Neutrophil (primary cell): ENCODE results near the gene PATZ1.

ENCODE experiments used
- H3K27ac ChIP-seq: fragments of 200-600 bp; sonication (generic); 2 replicates; pipeline ENCODE4 v1.5.1; 2016; ENCODE audit warnings: mild to moderate bottlenecking, moderate library complexity
- H3K27me3 ChIP-seq: fragments of 200-600 bp; sonication (generic); 2 replicates; pipeline ENCODE4 v1.6.0; 2016; ENCODE audit warnings: mild to moderate bottlenecking
- H3K36me3 ChIP-seq: fragments of 200-600 bp; sonication (generic); 2 replicates; pipeline ENCODE4 v1.5.1; 2017
- H3K4me1 ChIP-seq, 2 experiments: fragments of 200-600 bp in 1 of 2; sonication (generic) in 1 of 2; 1 replicate in 1 of 2; 2 replicates in 1 of 2; pipeline versions ENCODE4 v1.5.1 to v1.6.1; 2013 to 2016; ENCODE audit warnings: low read depth in 1 of 2, low read length in 1 of 2, mild to moderate bottlenecking in 1 of 2, moderate library complexity in 1 of 2; ENCODE audit not compliant: control insufficient read depth in 1 of 2, insufficient read depth in 1 of 2
- H3K4me3 ChIP-seq, 2 experiments: fragments of 200-600 bp in 1 of 2; sonication (generic) in 1 of 2; 1 replicate in 1 of 2; 2 replicates in 1 of 2; pipeline ENCODE4 v1.5.1; 2013 to 2016; ENCODE audit warnings: low read depth in 1 of 2, low read length in 1 of 2, mild to moderate bottlenecking in 1 of 2, moderate library complexity in 1 of 2
- H3K9me3 ChIP-seq: fragments of 200-600 bp; sonication (generic); 2 replicates; pipeline ENCODE4 v1.5.1; 2016
- TF ChIP-seq, protein P1 (sequence below): fragments of 200-600 bp; sonication (generic); IDR thresholded peaks from 2 replicates; pipeline ENCODE4 v1.5.1; 2016; ENCODE audit warnings: antibody characterized with exemption

The PATZ1 gene

DNA sequence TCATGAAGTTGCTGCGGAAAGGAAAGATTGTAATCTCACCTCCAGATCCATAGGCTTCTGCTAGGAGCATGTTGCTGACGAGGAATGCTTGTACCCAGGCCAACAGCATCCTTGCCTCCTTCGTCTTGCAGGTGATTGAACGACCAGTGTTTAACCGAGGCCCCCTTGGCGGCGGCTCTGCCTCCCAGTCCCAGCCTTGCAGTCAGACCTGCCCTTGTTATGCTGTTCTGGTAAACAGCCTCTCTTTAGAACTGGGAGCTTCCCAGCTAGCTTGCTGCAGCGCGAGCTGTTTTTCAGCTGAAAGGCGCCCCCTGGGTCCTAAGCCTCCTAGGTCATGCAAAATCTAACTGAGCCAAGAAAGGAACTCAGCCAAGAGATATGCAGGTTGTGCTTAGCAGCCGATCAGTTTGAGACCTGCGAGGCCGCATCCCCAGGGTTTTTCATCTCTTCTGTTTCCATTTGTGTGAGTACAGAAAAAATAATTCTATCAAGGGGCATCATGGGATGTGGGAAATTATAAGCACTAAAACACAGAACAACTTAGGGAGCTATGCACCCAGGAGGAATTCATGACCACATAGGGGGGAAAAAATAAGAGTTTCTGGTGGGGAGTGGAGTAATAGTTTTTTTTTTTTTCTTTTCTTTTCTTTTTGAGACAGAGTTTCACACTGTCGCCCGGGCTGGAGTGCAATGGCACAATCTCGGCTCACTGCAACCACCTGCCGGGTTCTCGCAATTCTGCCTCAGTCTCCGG is 53.7 kb downstream of the PATZ1 start, which contains the start of gene PIK3IP1:
Gene PIK3IP1 (minus strand): TSS at position 253 of the 754 bp plus-strand sequence. CDS start 144 bp downstream, at position 109.
- Histone ChIP-seq H3K36me3 (no peaks in the 10 kb centered on the region), H3K27ac (peak within 1 kb of the TSS; percentile 99), H3K4me3 (peak within 1 kb of the TSS; percentile 36 to 87), H3K27me3 (peaks cover 43% of the 10 kb centered on the region), H3K9me3 (no peaks in the 10 kb centered on the region), H3K4me1 (peaks cover 49 to 50% of the 10 kb centered on the region in 2 experiments)
- TF ChIP-seq, protein P1, sequence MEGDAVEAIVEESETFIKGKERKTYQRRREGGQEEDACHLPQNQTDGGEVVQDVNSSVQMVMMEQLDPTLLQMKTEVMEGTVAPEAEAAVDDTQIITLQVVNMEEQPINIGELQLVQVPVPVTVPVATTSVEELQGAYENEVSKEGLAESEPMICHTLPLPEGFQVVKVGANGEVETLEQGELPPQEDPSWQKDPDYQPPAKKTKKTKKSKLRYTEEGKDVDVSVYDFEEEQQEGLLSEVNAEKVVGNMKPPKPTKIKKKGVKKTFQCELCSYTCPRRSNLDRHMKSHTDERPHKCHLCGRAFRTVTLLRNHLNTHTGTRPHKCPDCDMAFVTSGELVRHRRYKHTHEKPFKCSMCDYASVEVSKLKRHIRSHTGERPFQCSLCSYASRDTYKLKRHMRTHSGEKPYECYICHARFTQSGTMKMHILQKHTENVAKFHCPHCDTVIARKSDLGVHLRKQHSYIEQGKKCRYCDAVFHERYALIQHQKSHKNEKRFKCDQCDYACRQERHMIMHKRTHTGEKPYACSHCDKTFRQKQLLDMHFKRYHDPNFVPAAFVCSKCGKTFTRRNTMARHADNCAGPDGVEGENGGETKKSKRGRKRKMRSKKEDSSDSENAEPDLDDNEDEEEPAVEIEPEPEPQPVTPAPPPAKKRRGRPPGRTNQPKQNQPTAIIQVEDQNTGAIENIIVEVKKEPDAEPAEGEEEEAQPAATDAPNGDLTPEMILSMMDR, result no peak

DNA sequence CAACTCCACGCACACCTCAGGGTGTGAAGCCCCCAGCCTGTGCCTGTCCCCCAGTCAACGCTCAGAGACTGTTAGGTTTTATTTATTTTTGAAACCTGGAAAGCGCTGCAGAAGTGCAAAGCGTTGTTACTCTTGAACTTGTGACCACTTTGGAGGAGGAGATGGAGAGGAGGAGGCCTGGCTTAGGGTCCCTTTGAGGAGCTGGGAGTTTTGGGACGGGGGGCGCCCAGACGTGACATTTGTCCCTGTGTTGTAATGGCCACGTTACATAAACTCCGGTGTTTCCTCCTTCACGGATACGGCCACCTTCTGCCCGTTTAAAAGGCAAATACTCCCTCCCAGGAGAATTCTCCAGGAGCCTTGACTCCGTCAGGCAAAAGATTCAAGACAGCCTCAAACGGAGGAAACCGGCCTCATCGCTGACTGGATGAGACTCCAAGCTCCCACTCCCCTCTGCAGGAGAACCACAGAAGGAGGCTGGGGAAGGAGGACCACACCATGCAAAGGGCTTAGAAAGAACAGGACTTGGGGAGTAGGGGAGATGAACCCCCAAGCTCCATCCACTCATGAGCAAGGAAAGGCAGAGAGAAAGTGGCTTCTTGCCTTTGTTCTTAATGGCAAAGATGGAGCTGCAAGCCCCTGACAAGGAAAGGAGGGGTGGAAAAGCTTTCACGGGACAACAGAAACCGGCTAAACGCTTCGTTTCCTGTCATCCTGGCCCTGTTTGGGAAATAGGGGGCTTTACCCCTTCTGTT is 54.5 kb downstream of the PATZ1 start:
- Histone ChIP-seq H3K4me3 (peak overlapping the region; percentile 36 to 87), H3K27ac (peak overlapping the region; percentile 99), H3K27me3 (peaks cover 43% of the 10 kb centered on the region), H3K36me3 (no peaks in the 10 kb centered on the region), H3K4me1 (peaks cover 50% of the 10 kb centered on the region in 2 experiments), H3K9me3 (no peaks in the 10 kb centered on the region)
- TF ChIP-seq, protein P1, result no peak

DNA sequence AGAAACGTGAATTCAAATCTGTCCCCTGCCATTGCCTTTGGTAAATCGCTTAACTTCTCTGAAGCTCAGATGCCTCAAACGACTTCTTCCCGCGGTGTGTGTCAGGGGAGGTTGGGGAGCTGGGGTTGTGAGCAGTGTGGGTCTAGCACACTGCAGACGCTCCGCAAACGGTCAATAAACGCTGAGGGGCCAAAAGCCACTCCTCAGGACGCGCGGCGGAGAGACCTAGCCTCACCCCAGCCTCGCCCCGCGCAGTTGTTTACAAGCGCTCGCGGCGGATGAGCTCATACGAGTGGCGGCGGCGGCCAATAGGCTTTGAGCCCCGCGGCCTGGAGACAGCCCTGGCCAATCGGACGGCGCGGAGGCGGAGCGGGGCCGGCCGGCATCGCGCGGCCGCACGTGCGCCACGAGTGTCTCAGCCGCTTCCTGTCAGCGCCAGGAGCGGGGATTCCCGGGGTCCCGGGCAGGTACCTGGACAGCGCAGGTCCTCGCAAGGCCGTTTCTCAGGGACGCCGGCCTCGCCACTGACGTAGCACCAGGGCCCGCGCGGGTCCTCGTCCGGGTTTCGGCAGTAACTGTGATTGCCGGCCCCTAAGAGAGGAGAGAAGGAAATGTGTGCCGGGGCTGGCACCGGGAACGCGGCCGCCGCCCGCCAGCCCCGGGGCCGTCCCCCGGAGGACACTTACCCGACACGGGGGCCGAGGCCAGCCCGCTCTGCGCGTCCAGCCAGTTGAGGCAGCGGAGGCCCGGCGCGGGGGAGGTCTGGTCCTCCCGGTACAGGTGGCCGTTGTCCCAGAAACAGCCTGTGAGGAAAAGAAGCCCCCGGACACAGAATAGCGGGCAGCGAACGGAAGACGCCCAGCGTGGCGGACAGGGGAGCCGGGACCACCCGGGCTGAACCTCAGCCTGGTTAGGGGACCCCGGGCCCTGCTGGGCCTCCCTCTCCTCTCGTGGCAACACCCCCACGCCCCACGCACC is 55.4 kb downstream of the PATZ1 start:
- peak overlapping the region; percentile 99 for H3K27ac ChIP-seq
- TF ChIP-seq, protein P1, result no peak
- no peaks in the 10 kb centered on the region for H3K36me3 ChIP-seq
- H3K4me3 ChIP-seq, result peak overlapping the region; percentile 87
- H3K27me3 ChIP-seq, result peaks cover 37% of the 10 kb centered on the region
- H3K9me3 ChIP-seq, result no peaks in the 10 kb centered on the region
- peaks cover 50 to 52% of the 10 kb centered on the region in 2 experiments for H3K4me1 ChIP-seq

DNA sequence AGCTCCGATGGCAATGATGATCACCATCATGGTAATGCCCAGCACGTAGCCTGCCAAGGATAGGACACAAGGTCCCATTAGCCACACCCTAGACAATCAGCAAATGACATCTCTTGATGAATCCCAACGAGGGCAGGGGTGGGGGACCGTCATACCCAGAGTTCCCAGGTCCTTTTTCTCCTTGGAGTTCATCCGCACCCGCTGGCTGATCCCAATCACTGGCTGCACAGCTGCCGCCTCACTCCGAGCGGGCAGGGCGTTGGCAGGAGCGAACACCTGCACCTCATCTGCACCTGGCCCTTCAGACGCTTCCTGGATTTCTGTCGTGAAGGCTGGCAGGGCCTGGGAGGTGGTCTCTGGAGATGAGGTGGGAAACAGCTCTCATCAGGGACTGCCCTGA is 56.8 kb downstream of the PATZ1 start:
- TF ChIP-seq, protein P1, result no peak
- Histone ChIP-seq H3K9me3 (no peaks in the 10 kb centered on the region), H3K36me3 (peaks cover 10% of the 10 kb centered on the region), H3K27ac (peak overlapping the region; percentile 99), H3K27me3 (peaks cover 30% of the 10 kb centered on the region), H3K4me1 (peaks cover 52 to 59% of the 10 kb centered on the region in 2 experiments), H3K4me3 (peak overlapping the region; percentile 87)
